Neural cell (in vitro differentiated cells): ENCODE results near the gene IMMP2L.

ENCODE experiments used
- EZH2 ChIP-seq: fragments of 200-600, 300-800 bp; shearing (Covaris generic), sonication (generic); IDR thresholded peaks from 2 replicates; pipeline ENCODE4 v1.6.1; 2014; ENCODE audit warnings: antibody characterized with exemption, low read length, borderline replicate concordance, mild to moderate bottlenecking; ENCODE audit not compliant: insufficient read depth, poor library complexity, severe bottlenecking
- MXI1 ChIP-seq: fragments of 450-650 bp; conservative IDR thresholded peaks from 2 replicates; pipeline ENCODE4 v1.6.1; 2014; ENCODE audit warnings: antibody characterized with exemption, mild to moderate bottlenecking; ENCODE audit not compliant: poor library complexity, severe bottlenecking
- POLR2AphosphoS5 ChIP-seq: IDR thresholded peaks from 2 replicates; pipeline ENCODE4 v1.6.1; 2012
- RAD21 ChIP-seq: fragments of 450-650 bp; conservative IDR thresholded peaks from 2 replicates; pipeline ENCODE4 v1.6.1; 2014; ENCODE audit warnings: antibody characterized with exemption, mild to moderate bottlenecking, moderate library complexity
- SMC3 ChIP-seq: fragments of 450-650 bp; conservative IDR thresholded peaks from 2 replicates; pipeline ENCODE4 v1.6.1; 2014; ENCODE audit warnings: antibody characterized with exemption, mild to moderate bottlenecking, moderate library complexity; ENCODE audit not compliant: poor library complexity
- TF ChIP-seq, protein P1 (sequence below): fragments of 450-650 bp; IDR thresholded peaks from 2 replicates; pipeline ENCODE4 v1.5.1; 2014; ENCODE audit warnings: antibody characterized with exemption, mild to moderate bottlenecking, moderate library complexity; ENCODE audit not compliant: poor library complexity, severe bottlenecking

DNA sequence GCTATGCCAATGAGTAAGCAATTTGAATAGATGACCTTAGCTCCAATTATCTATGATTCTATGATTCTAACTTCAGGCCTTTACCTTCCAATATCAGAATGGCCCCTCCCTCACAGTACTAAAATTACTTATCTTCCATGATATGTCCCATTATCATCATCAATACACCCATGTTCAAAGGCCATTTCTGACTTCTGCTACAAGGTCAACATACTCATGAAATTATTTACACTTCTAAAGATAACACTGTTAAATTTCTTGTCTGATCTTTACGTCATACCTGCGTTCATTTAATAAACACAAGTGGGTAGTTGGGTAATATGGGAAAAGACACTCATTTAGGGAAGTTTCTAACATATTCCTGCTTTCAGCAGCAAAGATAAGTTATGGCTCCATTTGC is 21.2 kb downstream of the IMMP2L start:
- TF ChIP-seq, protein P1, sequence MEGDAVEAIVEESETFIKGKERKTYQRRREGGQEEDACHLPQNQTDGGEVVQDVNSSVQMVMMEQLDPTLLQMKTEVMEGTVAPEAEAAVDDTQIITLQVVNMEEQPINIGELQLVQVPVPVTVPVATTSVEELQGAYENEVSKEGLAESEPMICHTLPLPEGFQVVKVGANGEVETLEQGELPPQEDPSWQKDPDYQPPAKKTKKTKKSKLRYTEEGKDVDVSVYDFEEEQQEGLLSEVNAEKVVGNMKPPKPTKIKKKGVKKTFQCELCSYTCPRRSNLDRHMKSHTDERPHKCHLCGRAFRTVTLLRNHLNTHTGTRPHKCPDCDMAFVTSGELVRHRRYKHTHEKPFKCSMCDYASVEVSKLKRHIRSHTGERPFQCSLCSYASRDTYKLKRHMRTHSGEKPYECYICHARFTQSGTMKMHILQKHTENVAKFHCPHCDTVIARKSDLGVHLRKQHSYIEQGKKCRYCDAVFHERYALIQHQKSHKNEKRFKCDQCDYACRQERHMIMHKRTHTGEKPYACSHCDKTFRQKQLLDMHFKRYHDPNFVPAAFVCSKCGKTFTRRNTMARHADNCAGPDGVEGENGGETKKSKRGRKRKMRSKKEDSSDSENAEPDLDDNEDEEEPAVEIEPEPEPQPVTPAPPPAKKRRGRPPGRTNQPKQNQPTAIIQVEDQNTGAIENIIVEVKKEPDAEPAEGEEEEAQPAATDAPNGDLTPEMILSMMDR = no peak
- no peak for TF ChIP-seq SMC3
- TF ChIP-seq MXI1 = no peak
- no peak for TF ChIP-seq RAD21
- TF ChIP-seq EZH2 = no peak
- no peak for TF ChIP-seq POLR2AphosphoS5
